ENCODE measurements around the gene CDKL4.

The CDKL4 gene

DNA sequence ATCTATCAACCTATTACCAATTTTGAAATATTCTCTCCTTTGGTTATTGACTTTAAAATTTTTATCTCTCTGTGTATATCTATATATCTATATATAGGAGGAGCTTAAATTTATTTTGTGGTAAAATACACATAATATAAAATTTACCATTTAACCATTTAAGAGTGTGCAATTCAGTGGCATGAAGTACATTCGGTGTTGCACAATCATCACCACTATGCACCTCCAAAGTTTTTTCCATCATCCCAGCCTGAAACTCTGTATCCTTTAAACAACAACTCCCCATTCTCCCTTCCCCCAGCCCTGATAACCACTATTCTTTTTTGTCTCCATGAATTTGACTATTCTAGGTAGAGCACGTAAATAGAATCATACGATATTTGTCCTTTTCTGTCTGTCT, 49.1 kb downstream of the CDKL4 start:
- no peak overlapping the region for H3K27ac ChIP-seq
- TF ChIP-seq, protein P1, sequence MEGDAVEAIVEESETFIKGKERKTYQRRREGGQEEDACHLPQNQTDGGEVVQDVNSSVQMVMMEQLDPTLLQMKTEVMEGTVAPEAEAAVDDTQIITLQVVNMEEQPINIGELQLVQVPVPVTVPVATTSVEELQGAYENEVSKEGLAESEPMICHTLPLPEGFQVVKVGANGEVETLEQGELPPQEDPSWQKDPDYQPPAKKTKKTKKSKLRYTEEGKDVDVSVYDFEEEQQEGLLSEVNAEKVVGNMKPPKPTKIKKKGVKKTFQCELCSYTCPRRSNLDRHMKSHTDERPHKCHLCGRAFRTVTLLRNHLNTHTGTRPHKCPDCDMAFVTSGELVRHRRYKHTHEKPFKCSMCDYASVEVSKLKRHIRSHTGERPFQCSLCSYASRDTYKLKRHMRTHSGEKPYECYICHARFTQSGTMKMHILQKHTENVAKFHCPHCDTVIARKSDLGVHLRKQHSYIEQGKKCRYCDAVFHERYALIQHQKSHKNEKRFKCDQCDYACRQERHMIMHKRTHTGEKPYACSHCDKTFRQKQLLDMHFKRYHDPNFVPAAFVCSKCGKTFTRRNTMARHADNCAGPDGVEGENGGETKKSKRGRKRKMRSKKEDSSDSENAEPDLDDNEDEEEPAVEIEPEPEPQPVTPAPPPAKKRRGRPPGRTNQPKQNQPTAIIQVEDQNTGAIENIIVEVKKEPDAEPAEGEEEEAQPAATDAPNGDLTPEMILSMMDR (conservative IDR thresholded peaks at IDR 0.05): no peak

DNA sequence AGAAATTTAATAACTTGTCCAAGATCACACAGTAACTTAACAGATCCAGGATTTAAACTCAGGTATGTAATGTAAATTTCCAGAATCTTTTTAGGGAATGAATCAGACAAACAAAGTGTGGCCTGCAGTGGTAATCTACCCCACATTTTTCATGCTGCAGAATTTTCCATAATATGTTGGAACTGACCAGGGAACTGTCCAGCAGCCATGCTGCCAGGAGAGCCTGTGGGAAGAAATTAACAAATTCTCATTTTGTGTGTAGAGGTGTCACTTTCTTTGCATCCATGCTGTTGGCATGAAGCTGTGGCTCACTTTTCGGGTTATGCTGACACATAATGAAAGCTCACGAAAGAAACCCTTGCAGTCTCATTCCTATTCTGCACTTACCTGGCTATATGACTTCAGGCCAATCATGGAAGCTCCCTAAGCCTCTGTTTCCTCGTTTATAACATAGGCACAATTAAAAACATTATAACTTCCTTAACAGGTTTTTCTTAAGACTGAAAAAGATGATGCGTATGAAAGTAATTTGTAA, 54.7 kb downstream of the CDKL4 start:
- TF ChIP-seq, protein P1 (conservative IDR thresholded peaks at IDR 0.05): no peak
- H3K27ac ChIP-seq: peak overlapping the region; percentile 26; the same call in 1 of the 2 replicates

DNA sequence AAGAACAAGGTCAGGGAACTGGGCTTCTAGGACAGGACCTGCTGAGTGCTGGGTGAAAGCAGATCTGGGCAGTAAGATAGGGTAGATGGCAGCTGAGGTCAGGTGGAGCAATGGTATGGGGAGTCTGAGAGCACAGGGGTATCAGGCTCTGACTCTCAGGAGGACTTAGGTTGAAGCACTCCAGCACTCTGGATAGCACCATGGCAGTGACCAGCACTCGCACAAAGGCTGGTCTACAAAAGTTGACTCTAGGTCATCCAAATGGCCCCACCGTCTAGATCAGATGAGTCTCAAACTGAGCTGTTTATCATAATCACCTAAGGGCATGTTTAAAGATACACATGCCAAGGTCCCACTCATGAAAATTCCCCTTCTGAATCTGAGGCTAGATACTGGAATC, 60.1 kb downstream of the CDKL4 start:
- H3K27ac ChIP-seq: no peak overlapping the region
- TF ChIP-seq, protein P1 (conservative IDR thresholded peaks at IDR 0.05): no peak

DNA sequence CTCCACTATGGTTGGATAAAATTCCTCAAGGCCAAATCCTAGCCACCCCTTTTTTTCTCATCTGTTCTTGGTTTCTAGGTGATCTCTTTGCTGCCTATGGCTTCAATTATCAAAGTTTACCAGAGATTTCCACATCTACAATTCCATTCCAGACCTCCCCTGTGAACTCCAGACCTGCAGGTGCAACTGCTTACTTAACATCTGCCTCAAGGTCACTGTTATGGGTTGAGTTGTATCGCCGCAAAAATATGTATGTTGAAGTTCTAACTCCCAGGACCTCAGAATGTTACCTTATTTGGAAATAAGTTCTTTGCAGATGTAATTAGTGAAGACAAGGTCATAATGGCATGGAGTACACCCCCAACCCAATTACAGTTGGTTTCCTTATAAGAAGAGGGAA, 62.5 kb downstream of the CDKL4 start:
- peak overlapping the region; percentile 60 for H3K27ac ChIP-seq
- TF ChIP-seq, protein P1 (conservative IDR thresholded peaks at IDR 0.05): no peak

DNA sequence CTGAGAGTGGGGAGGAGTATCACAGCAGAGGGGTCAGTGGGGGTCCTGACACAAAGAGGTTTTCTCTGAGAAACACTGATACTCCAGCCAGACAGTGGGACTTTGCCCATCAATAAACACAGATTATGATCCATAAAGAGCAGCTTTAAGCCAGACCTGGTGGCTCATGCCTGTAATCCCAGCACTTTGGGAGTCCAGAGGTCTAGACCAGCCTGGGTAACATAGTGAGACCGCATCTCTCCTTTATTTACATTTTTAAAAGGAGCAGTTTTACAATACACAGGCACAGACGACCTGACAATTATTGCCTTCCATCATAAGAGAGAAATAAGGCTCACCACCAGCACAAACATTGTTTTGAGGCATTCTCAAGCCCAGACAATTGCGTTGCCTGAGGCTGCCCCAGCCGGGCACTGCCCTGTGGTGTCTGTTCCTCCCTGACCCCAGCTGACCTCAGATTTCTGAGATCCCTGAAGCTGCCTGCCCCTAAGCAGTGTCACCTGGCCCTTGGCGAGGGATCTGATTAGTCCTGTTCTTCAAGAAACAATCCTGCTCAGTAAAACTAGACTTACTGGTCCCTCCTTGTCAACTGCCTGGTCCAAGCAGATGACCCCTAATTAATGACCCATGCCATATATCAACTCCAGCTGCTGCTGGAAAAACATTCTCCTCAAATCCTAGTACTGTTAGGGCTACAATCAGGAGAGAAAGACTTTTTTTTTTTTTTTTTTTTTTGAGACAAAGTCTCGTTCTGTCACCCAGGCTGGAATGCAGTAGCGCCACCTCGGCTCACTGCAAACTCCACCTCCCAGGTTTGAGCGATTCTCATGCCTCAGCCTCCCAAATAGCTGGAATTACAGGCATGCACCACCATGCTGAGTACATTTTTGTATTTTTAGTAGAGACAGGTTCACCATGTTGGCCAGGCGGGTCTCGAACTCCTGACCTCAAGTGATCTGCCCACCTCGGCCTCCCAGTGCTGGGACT, 63.5 kb downstream of the CDKL4 start:
- TF ChIP-seq, protein P1 (conservative IDR thresholded peaks at IDR 0.05): no peak
- H3K27ac ChIP-seq: peak overlapping the region; percentile 60

DNA sequence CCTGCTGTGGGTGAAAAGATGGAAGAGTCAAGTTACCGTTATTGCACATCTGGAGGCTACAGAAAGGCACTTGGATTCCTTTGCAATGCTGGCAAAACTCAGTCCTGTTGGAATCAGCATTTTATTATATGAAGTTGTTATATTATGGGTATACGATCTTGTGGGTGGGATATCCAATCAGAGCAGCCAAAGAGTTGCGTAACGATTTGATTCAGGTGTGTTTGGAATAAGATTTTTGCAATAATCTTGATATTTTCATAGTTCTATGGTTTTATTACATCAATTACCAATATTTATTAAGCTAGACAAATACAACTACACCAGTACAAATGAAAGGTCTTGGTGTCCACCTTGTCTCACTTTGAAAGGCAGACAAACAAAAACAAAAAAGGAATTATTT, 65.0 kb downstream of the CDKL4 start:
- no peak overlapping the region for H3K27ac ChIP-seq
- TF ChIP-seq, protein P1 (conservative IDR thresholded peaks at IDR 0.05): no peak

DNA sequence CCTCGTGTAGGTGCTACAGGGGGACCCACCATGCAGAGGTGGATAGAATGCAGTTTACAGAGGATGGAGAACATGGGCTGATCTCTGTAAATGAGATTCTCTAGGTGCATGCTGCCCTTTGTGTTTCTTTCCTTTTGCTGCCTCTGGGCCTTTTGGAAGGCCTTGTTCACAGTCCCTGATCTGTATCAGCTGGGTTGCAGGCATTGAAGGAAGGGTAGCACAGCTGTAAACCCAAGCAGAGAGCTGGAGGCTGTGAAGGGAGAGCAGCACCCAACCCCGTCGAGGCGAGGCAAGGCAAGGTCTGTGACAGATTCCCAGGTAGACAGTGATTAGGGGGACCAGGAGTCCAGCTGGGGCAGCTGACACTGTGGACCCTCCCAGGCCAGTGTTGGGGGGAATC, 66.8 kb downstream of the CDKL4 start:
- H3K27ac ChIP-seq: no peak overlapping the region
- TF ChIP-seq, protein P1 (conservative IDR thresholded peaks at IDR 0.05): no peak

Data from VCaP (cell line).